Measurements from ENCODE around the gene NOD2. TPM values are rescaled to one million over a fixed set of nuclear protein-coding genes. Genes with fewer than 3 reads are reported as not detected.

Gene NOD2
- total RNA-seq, 1 donor from 2014 or later, result 43.5 TPM

GRCh38 chr16:50657241-50657640 lies 36.2 kb upstream of the NOD2 start:
- Histone ChIP-seq H3K36me3 (no peaks in the 10 kb centered on the region), H3K9me3 (no peaks in the 10 kb centered on the region), H3K4me3 (no peak overlapping the region), H3K27ac (no peak overlapping the region), H3K4me1 (no peaks in the 10 kb centered on the region), H3K27me3 (no peaks in the 10 kb centered on the region)
- DNase-seq (ENCODE audit: extremely low spot score in 2 of 2), result no peak
- intact Hi-C loops (cut with DNase I), result no loop called here
- no peak for TF ChIP-seq POLR2AphosphoS5 (IDR thresholded peaks at IDR 0.05; ENCODE audit: insufficient read depth in 1 of 2, low read depth in 1 of 2)
- no peak for TF ChIP-seq CTCF (IDR thresholded peaks at IDR 0.05)
- TF ChIP-seq POLR2A (IDR thresholded peaks at IDR 0.05), result no peak

- TF ChIP-seq POLR2AphosphoS5 (IDR thresholded peaks at IDR 0.05; ENCODE audit: insufficient read depth in 1 of 2, low read depth in 1 of 2) (no peak), POLR2A (IDR thresholded peaks at IDR 0.05) (no peak), CTCF (IDR thresholded peaks at IDR 0.05) (no peak)
These were observed 33.6 kb upstream of the NOD2 start for GRCh38 chr16:50659806-50660205.

GRCh38 chr16:50662306-50662940 lies 31.0 kb upstream of the NOD2 start:
- TF ChIP-seq CTCF (IDR thresholded peaks at IDR 0.05) (no peak), POLR2A (IDR thresholded peaks at IDR 0.05) (no peak), POLR2AphosphoS5 (IDR thresholded peaks at IDR 0.05; ENCODE audit: insufficient read depth in 1 of 2, low read depth in 1 of 2) (no peak)
- no peak for DNase-seq (ENCODE audit: extremely low spot score in 2 of 2)
- Histone ChIP-seq H3K4me1 (peaks cover 4% of the 10 kb centered on the region), H3K9me3 (no peaks in the 10 kb centered on the region), H3K4me3 (no peak overlapping the region), H3K36me3 (no peaks in the 10 kb centered on the region), H3K27me3 (no peaks in the 10 kb centered on the region), H3K27ac (no peak overlapping the region)
- intact Hi-C loops (cut with DNase I), result loop anchor here (10.0 kb wide), 2 partner anchors 288 to 448 kb away; no protein-coding TSS in a partner anchor

More at GRCh38 chr16:50659806-50660205, 33.6 kb upstream of the NOD2 start:
- H3K4me1 ChIP-seq, result peaks cover under 1% of the 10 kb centered on the region
- H3K36me3 ChIP-seq, result no peaks in the 10 kb centered on the region
- H3K27me3 ChIP-seq, result no peaks in the 10 kb centered on the region
- DNase-seq (ENCODE audit: extremely low spot score in 2 of 2), result no peak
- H3K9me3 ChIP-seq, result no peaks in the 10 kb centered on the region
- no peak overlapping the region for H3K27ac ChIP-seq
- H3K4me3 ChIP-seq, result no peak overlapping the region
- intact Hi-C loops (cut with DNase I), result loop anchor here (10.0 kb wide), 2 partner anchors 285 to 445 kb away; no protein-coding TSS in a partner anchor

- Histone ChIP-seq H3K27me3 (no peaks in the 10 kb centered on the region), H3K36me3 (no peaks in the 10 kb centered on the region), H3K4me3 (no peak overlapping the region), H3K27ac (no peak overlapping the region), H3K4me1 (peaks cover 16% of the 10 kb centered on the region), H3K9me3 (no peaks in the 10 kb centered on the region)
- TF ChIP-seq POLR2A (IDR thresholded peaks at IDR 0.05), result no peak
- TF ChIP-seq POLR2AphosphoS5 (IDR thresholded peaks at IDR 0.05; ENCODE audit: insufficient read depth in 1 of 2, low read depth in 1 of 2), result no peak
- TF ChIP-seq CTCF (IDR thresholded peaks at IDR 0.05), result no peak
- no peak for DNase-seq (ENCODE audit: extremely low spot score in 2 of 2)
- intact Hi-C loops (cut with DNase I), result loop anchor here (10.0 kb wide), 2 partner anchors 289 to 449 kb away; no protein-coding TSS in a partner anchor
These were observed 29.1 kb upstream of the NOD2 start for GRCh38 chr16:50664270-50664669.
